Parathyroid adenoma (tissue), 2 donors: Measurements from ENCODE around the gene CAD.
"Not testable (repeated sequence)": the region's sequence is repeated elsewhere in the genome, so short reads cannot be mapped to it uniquely, and the experiment has no call there.

Experiments
- H2AFZ ChIP-seq: fragments of 300-600 bp; sonication (generic); one replicate; pipeline ENCODE4 v1.7.0; 2017; ENCODE audit warnings: antibody characterized with exemption, mild to moderate bottlenecking
- H3K27ac ChIP-seq: fragments of 300-600 bp; sonication (generic); one replicate; pipeline ENCODE4 v1.7.0; 2017
- H3K27me3 ChIP-seq: fragments of 300-600 bp; sonication (generic); one replicate; pipeline ENCODE4 v1.7.0; 2017; ENCODE audit warnings: low read length; ENCODE audit not compliant: control insufficient read depth, insufficient read depth
- H3K36me3 ChIP-seq: fragments of 300-600 bp; sonication (generic); one replicate; pipeline ENCODE4 v1.7.0; 2017; ENCODE audit warnings: low read length; ENCODE audit not compliant: control insufficient read depth, insufficient read depth
- H3K4me1 ChIP-seq: fragments of 300-600 bp; sonication (generic); one replicate; pipeline ENCODE4 v1.7.0; 2017; ENCODE audit warnings: control low read depth
- H3K4me2 ChIP-seq: fragments of 300-600 bp; sonication (generic); one replicate; pipeline ENCODE4 v1.7.0; 2017; ENCODE audit warnings: low read length
- H3K4me3 ChIP-seq: fragments of 300-600 bp; sonication (generic); one replicate; pipeline ENCODE4 v1.7.0; 2017; ENCODE audit warnings: low read depth, low read length
- H3K79me2 ChIP-seq: fragments of 300-600 bp; sonication (generic); one replicate; pipeline ENCODE4 v1.7.0; 2017; ENCODE audit warnings: control low read depth
- H3K9ac ChIP-seq: fragments of 300-600 bp; sonication (generic); one replicate; pipeline ENCODE4 v1.7.0; 2017; ENCODE audit warnings: mild to moderate bottlenecking
- H3K9me3 ChIP-seq: fragments of 300-600 bp; sonication (generic); one replicate; pipeline ENCODE4 v1.7.0; 2017; ENCODE audit warnings: low read length; ENCODE audit not compliant: control insufficient read depth
- TF ChIP-seq, protein P1 (sequence below): fragments of 300-600 bp; sonication (generic); IDR thresholded peaks from one replicate; pipeline ENCODE4 v1.7.0; 2017; ENCODE audit warnings: antibody characterized with exemption, mild to moderate bottlenecking
- donor health status: primary hyperparathyroidism.

CAD gene

DNA sequence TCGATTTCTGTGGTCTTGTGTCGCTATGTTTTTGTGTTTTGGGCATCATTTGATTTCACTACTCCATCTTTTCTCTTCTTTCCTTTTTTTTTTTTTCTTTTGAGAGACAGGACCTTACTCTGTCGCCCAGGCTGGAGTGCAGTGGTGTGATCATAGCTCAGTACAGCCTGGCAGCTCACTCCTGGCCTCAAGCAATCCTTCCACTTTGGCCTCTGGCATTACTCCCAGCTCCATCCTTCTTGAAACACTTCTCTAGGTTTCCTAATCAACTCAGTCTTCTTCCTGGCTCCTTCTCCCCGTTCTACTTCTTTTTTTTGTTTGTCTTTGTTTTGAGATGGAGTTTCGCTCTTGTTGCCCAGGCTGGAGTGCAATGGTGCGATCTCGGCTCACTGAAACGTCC lies 41.8 kb upstream of the CAD start:
- Histone ChIP-seq H3K79me2 (no peaks in the 10 kb centered on the region), H3K9ac (no peak overlapping the region), H3K27ac (no peak overlapping the region)

DNA sequence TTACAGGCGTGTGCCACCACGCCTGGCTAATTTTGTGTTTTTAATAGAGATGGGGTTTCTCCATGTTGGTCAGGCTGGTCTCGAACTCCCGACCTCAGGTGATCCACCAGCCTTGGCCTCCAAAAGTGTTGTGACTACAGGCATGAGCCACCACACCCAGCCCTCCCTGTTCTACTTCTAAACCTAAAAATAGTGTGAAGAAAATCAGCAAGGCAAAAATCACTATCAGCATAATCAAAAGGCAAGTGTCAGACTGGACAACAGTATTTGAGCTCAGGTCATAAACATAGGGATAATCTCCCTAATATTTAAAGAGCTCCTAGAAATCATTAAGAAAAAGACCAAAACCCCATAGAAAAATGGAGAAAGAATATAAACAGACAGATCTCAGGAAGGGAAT lies 41.4 kb upstream of the CAD start:
- H3K9ac ChIP-seq, H3K4me1 ChIP-seq, H3K79me2 ChIP-seq, H3K4me2 ChIP-seq, H3K36me3 ChIP-seq, H3K27me3 ChIP-seq, H2AFZ ChIP-seq, H3K4me3 ChIP-seq, H3K9me3 ChIP-seq, H3K27ac ChIP-seq: not testable (repeated sequence)

More for the DNA sequence above, 41.8 kb upstream of the CAD start:
- H3K4me3 ChIP-seq, result no peak overlapping the region
- H3K4me2 ChIP-seq, result no peak overlapping the region
- no peak overlapping the region for H2AFZ ChIP-seq
- no peaks in the 10 kb centered on the region for H3K9me3 ChIP-seq
- H3K4me1 ChIP-seq, result peaks cover 4% of the 10 kb centered on the region
- TF ChIP-seq, protein P1, sequence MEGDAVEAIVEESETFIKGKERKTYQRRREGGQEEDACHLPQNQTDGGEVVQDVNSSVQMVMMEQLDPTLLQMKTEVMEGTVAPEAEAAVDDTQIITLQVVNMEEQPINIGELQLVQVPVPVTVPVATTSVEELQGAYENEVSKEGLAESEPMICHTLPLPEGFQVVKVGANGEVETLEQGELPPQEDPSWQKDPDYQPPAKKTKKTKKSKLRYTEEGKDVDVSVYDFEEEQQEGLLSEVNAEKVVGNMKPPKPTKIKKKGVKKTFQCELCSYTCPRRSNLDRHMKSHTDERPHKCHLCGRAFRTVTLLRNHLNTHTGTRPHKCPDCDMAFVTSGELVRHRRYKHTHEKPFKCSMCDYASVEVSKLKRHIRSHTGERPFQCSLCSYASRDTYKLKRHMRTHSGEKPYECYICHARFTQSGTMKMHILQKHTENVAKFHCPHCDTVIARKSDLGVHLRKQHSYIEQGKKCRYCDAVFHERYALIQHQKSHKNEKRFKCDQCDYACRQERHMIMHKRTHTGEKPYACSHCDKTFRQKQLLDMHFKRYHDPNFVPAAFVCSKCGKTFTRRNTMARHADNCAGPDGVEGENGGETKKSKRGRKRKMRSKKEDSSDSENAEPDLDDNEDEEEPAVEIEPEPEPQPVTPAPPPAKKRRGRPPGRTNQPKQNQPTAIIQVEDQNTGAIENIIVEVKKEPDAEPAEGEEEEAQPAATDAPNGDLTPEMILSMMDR, result no peak
- no peaks in the 10 kb centered on the region for H3K27me3 ChIP-seq
- no peaks in the 10 kb centered on the region for H3K36me3 ChIP-seq

DNA sequence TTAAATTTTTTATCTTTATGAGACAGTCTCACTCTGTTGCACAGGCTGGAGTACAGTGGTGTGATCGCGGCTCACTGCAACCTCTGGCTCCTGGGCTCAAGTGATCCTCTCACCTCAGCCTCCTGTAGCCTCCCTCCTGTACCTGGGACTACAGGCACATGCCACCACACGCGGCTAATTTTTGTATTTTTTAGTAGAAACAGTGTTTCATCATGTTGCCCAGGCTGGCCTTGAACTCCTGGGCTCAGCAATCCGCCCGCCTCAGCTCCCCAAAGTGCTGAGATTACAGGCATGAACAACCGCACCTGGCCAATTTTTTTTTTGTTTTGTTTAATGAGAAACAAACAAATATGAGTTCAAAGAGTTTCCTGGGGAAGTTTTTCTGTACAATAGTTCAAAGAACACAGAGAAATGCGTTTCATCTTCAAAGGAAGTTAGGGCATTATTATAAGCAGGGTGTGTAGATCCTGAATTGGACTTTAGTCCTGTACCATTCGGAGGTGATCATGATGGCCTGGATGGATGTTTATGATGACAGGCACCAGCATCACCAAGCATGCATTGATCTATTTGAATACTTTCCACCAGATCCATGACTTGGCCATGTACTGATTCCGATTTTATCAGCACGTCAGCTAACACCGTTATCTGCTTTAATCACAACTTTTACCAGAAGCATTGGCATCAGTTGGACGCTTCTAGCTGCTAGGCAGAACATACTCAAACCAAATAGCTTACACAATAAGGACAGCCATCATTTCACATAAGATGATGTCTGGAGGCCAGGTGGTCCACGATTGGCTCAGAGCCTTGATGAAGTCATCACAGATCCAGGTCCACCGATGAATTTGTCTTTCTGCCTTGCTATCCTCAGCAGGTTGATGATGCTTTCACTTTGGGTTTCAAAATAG lies 39.5 kb upstream of the CAD start:
- Histone ChIP-seq H3K4me2 (no peak overlapping the region), H2AFZ (no peak overlapping the region), H3K27ac (no peak overlapping the region), H3K4me1 (peaks cover 4% of the 10 kb centered on the region), H3K27me3 (no peaks in the 10 kb centered on the region), H3K9ac (no peak overlapping the region), H3K9me3 (no peaks in the 10 kb centered on the region), H3K4me3 (no peak overlapping the region), H3K36me3 (no peaks in the 10 kb centered on the region), H3K79me2 (no peaks in the 10 kb centered on the region)
- TF ChIP-seq, protein P1, result no peak

DNA sequence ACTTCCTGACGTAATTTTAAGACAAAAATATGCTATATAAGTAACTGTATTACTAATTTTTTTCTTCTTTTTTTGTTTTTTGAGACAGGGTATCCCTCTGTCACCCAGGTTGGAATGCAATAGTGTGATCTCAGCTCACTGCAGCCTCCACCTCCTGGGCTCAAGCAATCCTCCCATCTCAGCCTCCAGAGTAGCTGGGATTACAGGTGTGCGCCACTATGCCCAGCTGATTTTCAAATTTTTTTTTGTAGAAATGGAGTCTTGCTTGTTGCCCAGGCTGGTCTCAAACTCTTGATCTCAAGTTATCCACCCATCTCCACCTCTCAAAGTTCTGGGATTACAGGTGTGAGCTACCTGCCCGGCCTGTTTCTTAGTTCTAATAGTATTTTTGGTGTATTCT lies 38.7 kb upstream of the CAD start:
- H3K4me1 ChIP-seq, result peaks cover 4% of the 10 kb centered on the region
- H3K79me2 ChIP-seq, result no peaks in the 10 kb centered on the region
- no peak overlapping the region for H3K9ac ChIP-seq
- TF ChIP-seq, protein P1, result no peak
- H3K9me3 ChIP-seq, result no peaks in the 10 kb centered on the region
- H3K27ac ChIP-seq, result no peak overlapping the region
- H3K4me2 ChIP-seq, result no peak overlapping the region
- H3K4me3 ChIP-seq, result no peak overlapping the region
- no peaks in the 10 kb centered on the region for H3K27me3 ChIP-seq
- no peak overlapping the region for H2AFZ ChIP-seq
- H3K36me3 ChIP-seq, result no peaks in the 10 kb centered on the region

DNA sequence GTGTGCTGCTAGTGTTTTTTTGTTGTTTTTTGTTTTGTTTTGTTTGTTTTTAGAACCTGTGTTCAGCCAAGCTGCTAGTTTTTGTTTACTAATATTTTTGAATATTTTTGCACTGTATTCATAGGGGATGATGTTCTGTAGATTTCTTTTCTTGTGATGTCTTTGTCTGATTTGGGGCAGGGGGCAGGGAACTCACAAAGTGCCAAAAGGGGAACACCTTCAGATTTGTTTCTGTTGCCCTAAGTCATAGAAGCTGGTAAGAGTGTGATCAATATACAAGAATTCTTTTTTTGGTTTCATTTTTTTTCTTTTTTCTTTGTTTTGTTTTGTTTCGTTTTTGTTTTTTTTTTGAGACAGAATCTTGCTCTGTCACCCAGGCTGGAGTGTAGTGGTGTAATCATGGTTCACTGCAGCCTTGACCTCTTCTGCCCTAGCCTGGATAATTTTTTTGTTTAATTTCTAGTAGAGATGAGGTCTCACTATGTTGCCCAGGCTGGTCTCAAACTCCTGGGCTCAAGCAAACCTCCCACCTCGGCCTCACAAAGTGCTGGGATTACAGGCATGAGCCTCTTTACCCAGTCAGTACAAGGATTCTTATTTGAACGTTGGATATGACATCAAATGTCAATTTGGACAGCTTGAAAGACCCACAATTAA lies 37.7 kb upstream of the CAD start:
- TF ChIP-seq, protein P1, result no peak
- H3K27me3 ChIP-seq, result no peaks in the 10 kb centered on the region
- no peak overlapping the region for H2AFZ ChIP-seq
- no peak overlapping the region for H3K27ac ChIP-seq
- H3K4me1 ChIP-seq, result peaks cover 4% of the 10 kb centered on the region
- H3K4me3 ChIP-seq, result no peak overlapping the region
- no peaks in the 10 kb centered on the region for H3K9me3 ChIP-seq
- H3K9ac ChIP-seq, result no peak overlapping the region
- no peaks in the 10 kb centered on the region for H3K36me3 ChIP-seq
- no peaks in the 10 kb centered on the region for H3K79me2 ChIP-seq
- no peak overlapping the region for H3K4me2 ChIP-seq
